Measurements from ENCODE around the gene PHOSPHO2.

Gene PHOSPHO2

DNA sequence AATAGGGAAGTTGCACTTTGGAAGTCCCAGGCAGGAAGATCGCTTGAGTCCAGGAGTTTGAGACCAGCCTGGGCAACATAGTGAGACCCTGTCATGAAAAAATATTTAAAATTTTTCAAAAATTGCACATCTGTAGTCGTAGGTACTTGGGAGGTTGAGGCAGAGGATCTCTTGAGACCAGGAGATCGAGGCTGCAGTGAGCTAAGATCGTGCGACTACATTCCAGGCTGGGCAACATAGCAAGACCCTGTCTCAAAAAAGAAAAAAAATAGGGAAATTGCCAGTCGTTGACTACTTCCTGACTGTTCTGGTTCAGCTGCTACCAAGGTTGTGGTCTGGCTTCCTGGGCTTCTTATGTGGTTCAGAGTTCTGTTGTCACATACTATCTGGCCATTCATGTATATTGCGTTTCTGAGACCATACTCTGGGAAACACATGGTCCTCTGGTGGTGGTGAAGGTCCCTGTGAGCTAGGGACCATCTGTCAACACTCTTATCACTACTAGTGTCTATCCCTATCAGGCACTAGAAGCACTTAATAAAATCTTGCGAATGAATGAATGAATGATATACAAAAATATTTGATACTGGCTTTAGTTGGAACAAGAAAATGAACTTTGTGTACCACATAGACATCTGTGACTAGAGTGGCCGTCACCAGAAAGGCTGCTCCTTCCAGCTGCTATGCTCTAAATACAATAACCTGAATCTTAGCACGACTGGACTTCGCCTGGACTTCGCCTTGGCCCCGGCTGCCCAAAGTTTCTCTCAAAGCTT, 38.5 kb downstream of the PHOSPHO2 start:
- Histone ChIP-seq H3K27me3 (replicated peaks; ENCODE audit: control insufficient read depth, insufficient read depth, low read length) (no peaks in the 10 kb centered on the region), H3K36me3 (ENCODE audit: control insufficient read depth, insufficient read depth, low read length) (no peaks in the 10 kb centered on the region), H3K4me3 (replicated peaks; ENCODE audit: low read depth, low read length) (peak overlapping the region; percentile 74)
- TF ChIP-seq, protein P1, sequence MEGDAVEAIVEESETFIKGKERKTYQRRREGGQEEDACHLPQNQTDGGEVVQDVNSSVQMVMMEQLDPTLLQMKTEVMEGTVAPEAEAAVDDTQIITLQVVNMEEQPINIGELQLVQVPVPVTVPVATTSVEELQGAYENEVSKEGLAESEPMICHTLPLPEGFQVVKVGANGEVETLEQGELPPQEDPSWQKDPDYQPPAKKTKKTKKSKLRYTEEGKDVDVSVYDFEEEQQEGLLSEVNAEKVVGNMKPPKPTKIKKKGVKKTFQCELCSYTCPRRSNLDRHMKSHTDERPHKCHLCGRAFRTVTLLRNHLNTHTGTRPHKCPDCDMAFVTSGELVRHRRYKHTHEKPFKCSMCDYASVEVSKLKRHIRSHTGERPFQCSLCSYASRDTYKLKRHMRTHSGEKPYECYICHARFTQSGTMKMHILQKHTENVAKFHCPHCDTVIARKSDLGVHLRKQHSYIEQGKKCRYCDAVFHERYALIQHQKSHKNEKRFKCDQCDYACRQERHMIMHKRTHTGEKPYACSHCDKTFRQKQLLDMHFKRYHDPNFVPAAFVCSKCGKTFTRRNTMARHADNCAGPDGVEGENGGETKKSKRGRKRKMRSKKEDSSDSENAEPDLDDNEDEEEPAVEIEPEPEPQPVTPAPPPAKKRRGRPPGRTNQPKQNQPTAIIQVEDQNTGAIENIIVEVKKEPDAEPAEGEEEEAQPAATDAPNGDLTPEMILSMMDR (IDR thresholded peaks at IDR 0.05; ENCODE audit: insufficient read depth, low read length, poor library complexity, severe bottlenecking): no peak
- DNase-seq (ENCODE audit: extremely low read depth, insufficient read length): no peak

DNA sequence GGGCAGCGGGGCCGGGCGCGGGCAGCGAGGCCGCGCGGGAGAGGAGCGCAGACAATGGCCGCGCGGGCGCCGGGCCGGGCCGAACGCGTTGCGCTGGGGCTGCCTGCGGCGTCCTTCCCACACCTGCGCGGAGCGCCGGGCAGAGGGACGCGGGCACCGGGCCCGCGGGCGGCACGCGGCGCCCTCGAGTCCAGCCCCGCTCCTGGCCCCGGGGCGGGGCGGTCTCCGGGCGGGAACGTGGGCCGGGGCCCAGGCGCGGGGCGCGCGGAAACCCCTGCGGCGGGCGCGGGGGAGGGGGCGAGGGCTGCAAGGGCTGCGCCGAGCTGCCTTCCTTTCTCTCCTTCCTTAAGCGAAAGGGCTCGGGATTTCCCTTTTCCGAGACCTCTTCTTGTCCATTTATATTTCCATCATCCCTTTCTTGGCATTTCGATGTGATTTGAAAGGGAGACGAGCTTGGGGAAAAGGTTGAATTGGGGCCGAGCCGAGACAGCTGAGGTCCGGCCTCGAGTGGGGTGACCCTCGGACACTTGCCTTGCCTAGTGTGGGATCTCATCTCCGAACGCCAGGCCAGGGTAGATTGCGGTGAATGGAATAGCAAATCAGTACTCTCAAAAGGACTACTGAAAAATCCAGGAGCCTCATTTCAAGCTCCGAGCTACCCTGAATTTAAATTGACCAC, 40.0 kb downstream of the PHOSPHO2 start:
- TF ChIP-seq, protein P1 (IDR thresholded peaks at IDR 0.05; ENCODE audit: insufficient read depth, low read length, poor library complexity, severe bottlenecking): no peak
- Histone ChIP-seq H3K4me3 (replicated peaks; ENCODE audit: low read depth, low read length) (peak overlapping the region; percentile 74), H3K27me3 (replicated peaks; ENCODE audit: control insufficient read depth, insufficient read depth, low read length) (no peaks in the 10 kb centered on the region), H3K36me3 (ENCODE audit: control insufficient read depth, insufficient read depth, low read length) (no peaks in the 10 kb centered on the region)
- DNase-seq (ENCODE audit: extremely low read depth, insufficient read length): peak; percentile 48

DNA sequence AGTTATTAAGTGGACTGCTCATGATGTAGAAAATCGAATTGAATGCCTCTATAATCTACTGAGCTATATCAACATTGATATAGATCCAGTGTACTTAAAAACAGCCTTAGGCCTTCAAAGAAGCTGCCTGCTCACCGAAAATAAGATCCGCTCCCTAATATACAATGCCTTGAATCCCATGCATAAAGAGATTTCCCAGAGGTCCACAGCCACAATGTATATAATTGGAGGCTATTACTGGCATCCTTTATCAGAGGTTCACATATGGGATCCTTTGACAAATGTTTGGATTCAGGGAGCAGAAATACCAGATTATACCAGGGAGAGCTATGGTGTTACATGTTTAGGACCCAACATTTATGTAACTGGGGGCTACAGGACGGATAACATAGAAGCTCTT, 41.4 kb downstream of the PHOSPHO2 start:
- no peak for DNase-seq (ENCODE audit: extremely low read depth, insufficient read length)
- H3K4me3 ChIP-seq (replicated peaks; ENCODE audit: low read depth, low read length): no peak overlapping the region
- H3K27me3 ChIP-seq (replicated peaks; ENCODE audit: control insufficient read depth, insufficient read depth, low read length): no peaks in the 10 kb centered on the region
- TF ChIP-seq, protein P1 (IDR thresholded peaks at IDR 0.05; ENCODE audit: insufficient read depth, low read length, poor library complexity, severe bottlenecking): no peak
- H3K36me3 ChIP-seq (ENCODE audit: control insufficient read depth, insufficient read depth, low read length): no peaks in the 10 kb centered on the region

DNA sequence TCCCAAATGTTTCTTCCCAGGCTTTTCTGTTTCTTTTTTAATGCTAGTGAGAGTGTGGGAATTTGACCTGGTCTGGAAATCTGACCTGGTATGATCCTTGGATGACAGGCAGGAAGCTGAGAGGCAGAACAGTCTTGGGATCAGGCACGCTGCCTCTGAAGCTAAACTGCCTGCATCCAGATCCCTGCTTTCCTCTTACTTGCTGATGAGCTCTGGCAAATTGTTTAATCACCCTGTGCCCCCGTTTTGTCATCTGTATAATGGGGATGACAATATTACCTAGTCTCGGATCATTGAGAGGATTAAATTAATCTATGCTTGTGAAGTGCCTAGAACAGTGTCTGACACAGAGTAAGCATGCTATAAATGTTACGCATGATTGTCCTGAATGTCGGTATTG, 42.6 kb downstream of the PHOSPHO2 start:
- Histone ChIP-seq H3K36me3 (ENCODE audit: control insufficient read depth, insufficient read depth, low read length) (no peaks in the 10 kb centered on the region), H3K27me3 (replicated peaks; ENCODE audit: control insufficient read depth, insufficient read depth, low read length) (no peaks in the 10 kb centered on the region), H3K4me3 (replicated peaks; ENCODE audit: low read depth, low read length) (no peak overlapping the region)
- no peak for DNase-seq (ENCODE audit: extremely low read depth, insufficient read length)
- TF ChIP-seq, protein P1 (IDR thresholded peaks at IDR 0.05; ENCODE audit: insufficient read depth, low read length, poor library complexity, severe bottlenecking): no peak

DNA sequence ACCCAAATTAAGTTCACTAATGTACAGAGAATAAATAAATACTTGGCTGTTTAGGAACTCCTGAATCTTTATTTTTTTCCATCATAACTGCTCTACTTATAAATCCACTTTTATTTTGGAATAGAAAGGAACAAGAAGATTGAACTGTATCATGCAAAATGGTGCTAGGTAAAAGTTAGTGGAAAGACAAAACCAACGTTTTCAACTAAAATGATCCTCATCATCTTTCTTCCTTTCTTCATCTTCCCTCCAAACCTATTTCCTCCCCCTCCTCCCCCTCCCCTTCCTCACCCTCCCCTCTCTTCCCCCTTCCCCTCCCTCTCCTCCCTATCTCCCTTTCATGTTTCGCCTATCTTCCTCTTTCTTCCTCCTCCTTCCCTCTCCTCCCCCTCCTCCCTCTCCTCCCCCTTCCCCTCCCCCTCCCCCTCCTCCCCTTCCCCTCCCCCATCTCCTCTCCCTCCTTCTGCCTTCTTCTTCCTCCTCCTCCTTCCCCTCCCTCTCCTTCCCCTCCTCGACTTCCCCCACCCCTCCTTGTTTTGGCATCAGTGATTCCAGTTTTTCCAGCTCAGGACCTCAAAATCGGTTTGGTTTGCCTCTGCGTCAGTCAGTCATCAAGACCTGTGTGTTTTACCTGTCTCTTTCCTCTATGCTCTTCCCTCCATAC, 44.4 kb downstream of the PHOSPHO2 start:
- Histone ChIP-seq H3K27me3 (replicated peaks; ENCODE audit: control insufficient read depth, insufficient read depth, low read length) (no peaks in the 10 kb centered on the region), H3K4me3 (replicated peaks; ENCODE audit: low read depth, low read length) (no peak overlapping the region), H3K36me3 (ENCODE audit: control insufficient read depth, insufficient read depth, low read length) (peaks cover 2% of the 10 kb centered on the region; the same call in 1 of the 2 replicates)
- TF ChIP-seq, protein P1 (IDR thresholded peaks at IDR 0.05; ENCODE audit: insufficient read depth, low read length, poor library complexity, severe bottlenecking): no peak
- DNase-seq (ENCODE audit: extremely low read depth, insufficient read length): no peak
